ENCODE measurements around the gene CEP76.
"Not testable (repeated sequence)": the region's sequence is repeated elsewhere in the genome, so short reads cannot be mapped to it uniquely, and the experiment has no call there.

The CEP76 gene

GRCh38 chr18:12701161-12701560 is 1.4 kb downstream of the CEP76 start:
- no peak for DNase-seq

DNA sequence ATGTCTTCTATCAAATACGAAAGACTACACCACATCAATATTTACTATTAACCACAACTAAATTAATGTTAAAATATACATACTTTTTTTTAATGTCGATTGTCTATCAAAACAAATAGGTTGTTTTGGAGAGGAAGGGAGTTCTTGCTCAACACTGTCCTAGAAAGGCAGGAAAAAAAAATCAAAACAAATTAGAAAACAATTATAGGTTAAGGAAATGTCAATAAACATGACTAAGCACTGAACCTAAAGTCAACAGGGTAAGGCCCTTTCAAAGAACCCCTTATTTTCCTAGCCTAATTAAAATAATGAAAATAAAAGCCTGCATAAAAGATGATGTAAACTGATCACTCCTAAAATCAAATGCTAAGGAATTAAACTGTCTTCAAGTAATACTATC is 2.8 kb downstream of the CEP76 start:
- no peak for DNase-seq

GRCh38 chr18:12694032-12694431 is 8.5 kb downstream of the CEP76 start:
- no peak for DNase-seq

DNA sequence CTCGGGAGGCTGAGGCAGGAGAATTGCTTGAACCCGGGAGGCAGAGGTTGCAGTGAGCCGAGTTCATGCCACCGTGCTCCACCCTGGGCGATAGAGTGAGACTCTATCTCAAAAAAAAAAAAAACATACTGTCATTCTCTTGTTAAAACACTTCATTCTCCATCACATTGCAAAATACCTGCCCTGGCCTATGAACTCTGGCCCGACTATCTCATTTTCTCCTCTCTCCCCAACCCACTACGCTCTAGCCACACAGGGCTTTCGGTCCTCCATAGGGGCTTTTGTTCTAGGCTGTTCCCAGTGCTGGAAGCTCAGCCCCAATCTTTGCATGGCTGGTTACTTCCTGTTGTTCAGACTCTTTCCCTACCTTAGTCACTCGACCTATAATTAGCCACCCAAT is 10.3 kb downstream of the CEP76 start:
- no peak for DNase-seq

DNA sequence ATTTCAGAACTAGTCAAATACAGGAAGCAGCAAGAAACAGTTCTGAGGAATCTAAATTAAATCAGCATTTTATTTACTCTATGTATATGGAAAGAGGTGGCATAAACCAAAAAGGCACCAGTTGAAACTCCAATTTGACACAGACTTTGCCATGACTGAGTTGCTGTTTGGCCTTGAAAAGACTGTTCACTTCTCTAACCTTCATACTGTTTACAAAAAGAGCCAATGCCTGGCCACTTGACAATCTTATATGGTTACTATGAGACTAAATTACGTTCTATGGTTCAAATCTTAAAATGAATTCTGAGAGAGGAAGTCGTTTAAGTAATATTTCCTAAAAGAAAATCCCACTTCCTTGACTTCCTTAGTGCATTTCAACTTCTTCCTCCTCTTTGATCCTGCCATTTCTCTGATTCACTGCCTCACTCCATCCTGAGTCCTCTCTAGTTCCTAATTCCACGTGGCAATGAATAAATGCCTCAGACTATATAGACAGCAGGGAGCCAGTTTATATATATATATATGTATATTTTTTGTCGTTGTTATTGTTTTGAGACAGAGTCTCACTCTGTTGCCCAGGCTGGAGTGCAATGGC is 13.2 kb downstream of the CEP76 start:
- DNase-seq, result no peak

DNA sequence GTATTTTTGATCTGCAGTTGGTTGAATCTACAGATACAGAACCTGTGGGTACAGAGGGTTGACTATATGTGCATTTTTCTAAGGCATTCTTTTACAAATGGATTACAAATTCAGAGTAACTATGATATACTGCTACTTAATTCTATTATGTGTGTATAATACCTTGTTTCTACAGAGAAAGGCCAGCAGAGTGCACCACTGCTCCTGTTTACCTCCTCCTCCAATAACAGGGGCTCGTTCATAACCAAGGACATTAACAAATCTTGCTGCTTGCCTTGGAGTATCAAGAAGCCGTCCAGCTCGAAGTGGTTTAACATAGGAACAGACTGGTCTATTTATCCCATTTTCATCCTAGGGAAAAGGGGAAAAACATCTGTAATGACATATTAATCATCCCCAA is 16.4 kb downstream of the CEP76 start:
- DNase-seq, result no peak

GRCh38 chr18:12679183-12679786 is 23.2 kb downstream of the CEP76 start:
- DNase-seq, result no peak

DNA sequence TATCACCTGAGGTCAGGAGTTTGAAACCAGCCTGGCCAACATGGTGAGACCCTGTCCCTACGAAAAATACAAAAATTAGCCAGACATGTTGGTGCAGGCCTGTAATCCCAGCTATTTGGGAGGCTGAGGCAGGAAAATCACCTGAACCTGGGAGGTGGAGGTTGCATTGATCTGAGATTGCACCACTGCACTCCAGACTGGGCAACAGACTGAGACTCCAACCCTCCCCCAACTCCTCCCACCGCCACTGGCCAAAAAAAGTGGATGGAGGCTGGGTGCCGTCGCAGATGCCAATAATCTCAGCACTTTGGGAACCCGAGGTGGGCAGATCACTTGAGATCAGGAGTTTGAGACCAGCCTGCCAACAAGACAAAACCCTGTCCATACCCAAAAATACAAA is 34.5 kb downstream of the CEP76 start:
- DNase-seq, result no peak

DNA sequence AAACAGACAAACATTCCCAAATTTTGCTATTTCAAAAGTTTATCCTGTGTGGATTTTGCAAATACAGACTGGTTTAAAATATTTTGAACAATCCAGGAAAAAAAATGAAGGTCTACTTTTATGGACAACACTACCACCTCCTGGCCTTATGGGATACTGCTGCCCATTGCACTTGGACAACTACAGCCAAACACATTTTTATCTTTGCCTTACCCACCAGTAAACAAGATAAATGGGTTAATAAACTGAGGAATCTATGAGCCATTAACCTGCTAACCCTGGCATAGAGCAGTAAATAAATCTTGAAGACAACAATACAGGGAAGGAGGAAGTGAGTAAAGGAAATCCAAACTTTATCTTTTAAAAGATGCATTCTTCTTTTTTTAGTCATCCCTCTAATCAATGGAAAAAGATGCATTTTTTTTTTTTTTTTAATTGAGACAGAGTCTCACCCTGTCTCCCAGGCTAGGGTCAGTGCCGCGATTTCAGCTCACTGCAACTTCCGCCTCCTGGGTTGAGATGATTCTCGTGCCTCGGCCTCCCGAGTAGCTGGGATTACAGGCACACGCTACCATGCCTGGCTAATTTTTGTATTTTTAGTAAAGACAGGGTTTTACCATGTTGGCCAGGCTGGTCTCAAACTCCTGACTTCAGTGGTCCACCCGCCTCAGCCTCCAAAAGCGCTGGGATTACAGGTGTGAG is 42.5 kb downstream of the CEP76 start:
- peak; percentile 43 for DNase-seq

DNA sequence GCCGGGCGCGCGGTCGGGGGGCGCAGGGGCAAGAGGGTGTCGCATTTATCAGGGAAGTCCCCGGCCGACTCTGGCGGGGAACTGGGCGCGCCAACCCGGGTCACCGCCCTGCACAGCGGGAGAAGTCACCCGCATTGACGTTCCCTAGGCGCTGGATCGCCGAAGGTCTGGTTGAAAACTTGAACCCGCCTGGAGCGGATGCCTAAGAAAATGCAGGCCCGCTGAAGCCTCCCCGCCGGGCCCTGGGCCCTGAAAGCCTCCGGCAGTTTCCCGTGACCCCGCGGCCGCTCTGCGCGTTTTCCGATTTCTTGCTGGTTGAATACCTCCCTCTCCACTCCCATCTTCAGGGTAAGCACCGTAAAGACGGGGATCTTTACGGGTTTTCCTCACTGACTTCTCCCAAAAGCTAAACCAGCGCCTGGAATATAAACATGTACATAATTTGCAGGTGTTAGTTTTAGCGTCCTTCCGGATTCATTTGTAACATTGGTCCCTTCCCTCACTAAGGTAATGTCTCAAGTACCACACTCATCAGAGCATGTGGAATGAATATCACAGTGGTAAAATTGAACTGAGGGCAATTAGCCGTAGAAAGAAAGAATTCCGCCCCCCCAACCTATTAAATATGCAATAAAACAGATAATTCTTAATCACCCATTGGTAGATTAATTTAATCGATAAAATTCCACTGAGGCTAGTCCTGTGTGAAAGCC is 43.9 kb downstream of the CEP76 start:
- no peak for DNase-seq

- peak; percentile 49 for DNase-seq
Measured at GRCh38 chr18:12657684-12658425, 44.7 kb downstream of the CEP76 start, which contains the start of gene SPIRE1. TSS of gene SPIRE1 (minus strand) at chr18:12658107. CDS start at chr18:12657866, 241 bp downstream.

DNA sequence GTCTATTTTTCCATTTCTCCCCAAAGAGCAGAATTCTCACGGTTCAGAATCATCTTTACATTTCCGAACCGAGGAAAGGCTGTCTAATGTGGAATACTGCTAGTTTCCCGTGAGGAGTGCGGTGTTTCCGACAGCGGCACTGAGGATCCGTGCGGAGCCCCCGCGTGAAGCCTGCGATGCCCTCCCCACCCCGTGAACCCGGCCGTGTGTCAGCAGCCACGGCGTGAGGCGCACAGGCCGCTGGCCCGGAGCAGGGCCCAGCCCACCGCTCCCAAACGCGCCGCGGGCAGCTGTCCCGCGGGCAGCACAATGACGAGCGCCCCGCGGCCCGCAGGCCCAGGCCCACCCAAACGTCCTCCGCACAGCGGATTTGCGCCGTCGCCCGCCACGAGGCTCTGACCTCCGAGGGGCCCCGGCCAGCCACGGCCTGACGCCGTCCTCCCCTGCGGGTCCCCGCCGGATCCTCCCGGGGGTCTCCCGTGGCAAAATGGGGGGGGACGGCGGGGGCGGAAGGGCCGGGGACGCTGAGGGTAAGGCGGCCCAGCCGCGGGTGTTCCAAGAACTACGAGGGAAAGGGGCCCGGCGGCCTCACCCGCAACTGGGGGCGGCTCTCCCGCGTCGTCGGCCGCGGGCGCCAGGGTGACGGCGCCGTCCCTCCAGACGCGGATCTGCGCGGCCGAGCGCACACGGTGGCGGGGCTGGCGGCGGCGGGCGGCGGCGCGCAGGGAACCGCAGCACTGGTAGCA is 45.4 kb downstream of the CEP76 start:
- no peak for DNase-seq

- DNase-seq, result no peak
Measured at GRCh38 chr18:12656605-12656937, 46.0 kb downstream of the CEP76 start.

- no peak for DNase-seq
Measured at GRCh38 chr18:12654971-12655370, 47.6 kb downstream of the CEP76 start.

DNA sequence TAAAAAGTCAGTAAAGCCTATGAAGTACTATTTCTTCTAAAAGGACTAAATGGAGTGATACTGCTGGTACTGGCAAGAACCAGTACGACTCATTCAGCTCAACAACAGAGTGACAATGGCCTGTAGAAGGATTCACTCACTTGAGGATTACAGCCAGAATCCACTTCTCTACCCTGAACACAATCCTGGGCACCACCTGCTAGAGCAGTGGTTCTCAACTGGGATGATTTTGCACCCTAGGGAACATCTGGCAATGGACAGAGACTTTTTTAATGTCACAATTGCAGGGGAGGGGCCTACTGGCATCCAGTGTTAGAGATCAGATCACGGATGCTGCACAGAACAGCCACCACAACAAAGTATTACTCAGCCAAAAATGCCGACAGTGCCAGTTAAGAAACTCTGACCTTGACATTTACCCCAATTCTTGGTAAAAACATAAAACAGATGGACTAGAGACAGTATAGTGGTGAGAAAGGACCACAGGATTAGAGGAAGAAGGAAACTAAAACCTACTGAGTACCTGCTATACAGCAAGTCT is 49.6 kb downstream of the CEP76 start:
- no peak for DNase-seq

DNA sequence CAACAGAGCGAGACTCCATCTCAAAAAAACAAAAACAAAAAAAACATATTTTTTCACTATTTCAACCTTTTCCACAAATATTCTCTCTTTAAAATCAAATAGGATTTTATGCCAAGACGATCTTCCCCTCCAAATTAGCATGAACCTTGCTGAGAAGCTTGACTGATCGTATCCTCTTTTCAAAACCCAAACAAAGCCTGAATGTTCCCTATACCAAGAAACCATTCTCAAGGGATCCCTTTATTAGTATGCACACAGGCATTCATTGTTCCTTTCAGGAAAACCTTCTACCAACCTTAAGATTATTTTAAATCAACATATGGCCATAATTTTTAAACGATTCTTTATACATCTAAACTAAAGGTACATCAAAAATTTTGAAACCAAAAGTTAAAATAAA is 50.9 kb downstream of the CEP76 start:
- DNase-seq, result no peak

GRCh38 chr18:12647773-12648172 is 54.8 kb downstream of the CEP76 start:
- DNase-seq, result no peak

GRCh38 chr18:12645751-12646203 is 56.7 kb downstream of the CEP76 start:
- DNase-seq, result no peak

DNA sequence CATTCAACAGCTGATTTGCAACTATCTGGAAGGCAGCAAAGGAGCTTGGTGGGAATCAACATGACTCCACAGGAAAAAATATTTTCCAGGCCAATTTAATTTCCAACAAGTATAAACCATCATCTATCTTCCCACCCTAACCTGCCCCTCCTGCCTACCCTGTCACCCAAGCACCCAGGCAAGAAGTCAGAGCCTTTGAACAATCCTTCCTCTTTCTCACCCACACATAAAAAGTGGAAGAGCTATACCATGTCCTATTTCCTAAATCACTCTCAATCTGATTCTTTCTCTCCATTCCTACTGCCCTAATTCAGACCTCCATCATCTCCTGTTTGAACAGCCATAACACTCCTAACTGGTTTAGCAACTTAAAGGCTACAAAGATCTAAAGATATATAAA is 57.3 kb downstream of the CEP76 start:
- no peak for DNase-seq

- not testable (repeated sequence) for DNase-seq
Measured at GRCh38 chr18:12643756-12644155, 58.8 kb downstream of the CEP76 start.

- DNase-seq, result no peak
Measured at GRCh38 chr18:12640881-12641200, 61.7 kb downstream of the CEP76 start.
